Gastroesophageal sphincter (tissue), 3 donors: ENCODE measurements around the gene ADAR.

Source experiments
- POLR2A ChIP-seq, 2 donors: fragments of 450-650 bp; IDR thresholded peaks; one replicate each; pipeline ENCODE4 v1.6.1; 2017; ENCODE audit warnings: antibody characterized with exemption in 2 of 2, mild to moderate bottlenecking in 2 of 2, moderate library complexity in 1 of 2
- TF ChIP-seq, protein P1 (sequence below), 4 experiments: fragments of 200-600 bp in 2 of 4; fragments of 450-650 bp in 2 of 4; sonication (generic) in 1 of 4; IDR thresholded peaks; one replicate each; pipeline ENCODE4 v1.5.1; 2017 to 2019; ENCODE audit warnings: antibody characterized with exemption in 4 of 4, mild to moderate bottlenecking in 2 of 4, moderate library complexity in 2 of 4

DNA sequence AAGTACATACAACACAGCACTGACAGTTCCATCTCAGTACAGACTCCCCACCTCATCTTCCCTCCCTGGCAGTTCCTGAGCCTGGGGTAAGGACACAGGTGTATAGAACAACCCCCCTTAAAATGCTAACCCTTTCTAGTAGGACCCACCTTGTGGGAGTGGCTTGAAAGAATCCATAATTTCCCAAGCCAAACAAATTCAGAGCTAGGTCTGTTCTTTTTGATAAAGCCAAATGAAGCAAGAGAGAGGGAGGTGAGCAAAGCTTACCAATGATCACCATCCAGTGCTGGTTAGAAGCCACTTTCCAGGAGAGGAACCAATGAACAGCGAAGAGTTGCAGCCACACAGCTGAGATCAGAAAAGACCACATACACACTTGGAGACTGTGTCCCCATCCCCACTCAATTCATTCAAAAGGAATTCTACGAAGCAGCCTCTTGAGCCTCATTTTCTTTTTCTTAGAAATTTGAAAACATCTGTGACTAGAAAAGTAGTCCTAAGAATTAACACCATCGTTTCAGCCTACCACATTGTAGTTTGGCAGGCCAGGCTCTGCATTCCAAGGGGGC is 58.7 kb downstream of the ADAR start:
- TF ChIP-seq POLR2A (IDR thresholded peaks at IDR 0.05) = no peak
- TF ChIP-seq, protein P1, sequence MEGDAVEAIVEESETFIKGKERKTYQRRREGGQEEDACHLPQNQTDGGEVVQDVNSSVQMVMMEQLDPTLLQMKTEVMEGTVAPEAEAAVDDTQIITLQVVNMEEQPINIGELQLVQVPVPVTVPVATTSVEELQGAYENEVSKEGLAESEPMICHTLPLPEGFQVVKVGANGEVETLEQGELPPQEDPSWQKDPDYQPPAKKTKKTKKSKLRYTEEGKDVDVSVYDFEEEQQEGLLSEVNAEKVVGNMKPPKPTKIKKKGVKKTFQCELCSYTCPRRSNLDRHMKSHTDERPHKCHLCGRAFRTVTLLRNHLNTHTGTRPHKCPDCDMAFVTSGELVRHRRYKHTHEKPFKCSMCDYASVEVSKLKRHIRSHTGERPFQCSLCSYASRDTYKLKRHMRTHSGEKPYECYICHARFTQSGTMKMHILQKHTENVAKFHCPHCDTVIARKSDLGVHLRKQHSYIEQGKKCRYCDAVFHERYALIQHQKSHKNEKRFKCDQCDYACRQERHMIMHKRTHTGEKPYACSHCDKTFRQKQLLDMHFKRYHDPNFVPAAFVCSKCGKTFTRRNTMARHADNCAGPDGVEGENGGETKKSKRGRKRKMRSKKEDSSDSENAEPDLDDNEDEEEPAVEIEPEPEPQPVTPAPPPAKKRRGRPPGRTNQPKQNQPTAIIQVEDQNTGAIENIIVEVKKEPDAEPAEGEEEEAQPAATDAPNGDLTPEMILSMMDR (IDR thresholded peaks at IDR 0.05) = no peak
